ENCODE results near the gene ACBD5.
"Not testable (repeated sequence)": the region's sequence is repeated elsewhere in the genome, so short reads cannot be mapped to it uniquely, and the experiment has no call there.

Gene ACBD5

DNA sequence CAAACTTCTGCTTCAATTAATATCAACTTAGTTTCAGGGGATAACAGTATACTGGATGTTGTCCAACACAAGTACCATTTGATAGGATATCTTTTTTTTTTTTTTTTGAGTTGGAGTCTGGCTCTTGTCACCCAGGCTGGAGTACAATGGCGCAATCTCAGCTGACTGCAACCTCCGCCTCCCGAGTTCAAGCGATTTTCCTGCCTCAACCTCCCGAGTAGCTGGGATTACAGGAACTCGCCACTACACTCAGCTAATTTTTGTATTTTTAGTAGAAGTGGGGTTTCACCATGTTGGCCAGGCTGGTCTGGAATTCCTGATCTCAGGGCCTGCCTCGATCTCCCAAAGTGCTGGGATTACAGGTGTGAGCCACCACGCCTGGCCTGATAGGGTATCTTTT lies 3.1 kb downstream of the ACBD5 start:
- not testable (repeated sequence) for DNase-seq

- DNase-seq = not testable (repeated sequence)
Measured at GRCh38 chr10:27236589-27237128, 3.9 kb downstream of the ACBD5 start.

- no peak for DNase-seq
Measured at GRCh38 chr10:27235706-27236105, 4.9 kb downstream of the ACBD5 start.

GRCh38 chr10:27230022-27230421 lies 10.6 kb downstream of the ACBD5 start:
- DNase-seq = no peak

DNA sequence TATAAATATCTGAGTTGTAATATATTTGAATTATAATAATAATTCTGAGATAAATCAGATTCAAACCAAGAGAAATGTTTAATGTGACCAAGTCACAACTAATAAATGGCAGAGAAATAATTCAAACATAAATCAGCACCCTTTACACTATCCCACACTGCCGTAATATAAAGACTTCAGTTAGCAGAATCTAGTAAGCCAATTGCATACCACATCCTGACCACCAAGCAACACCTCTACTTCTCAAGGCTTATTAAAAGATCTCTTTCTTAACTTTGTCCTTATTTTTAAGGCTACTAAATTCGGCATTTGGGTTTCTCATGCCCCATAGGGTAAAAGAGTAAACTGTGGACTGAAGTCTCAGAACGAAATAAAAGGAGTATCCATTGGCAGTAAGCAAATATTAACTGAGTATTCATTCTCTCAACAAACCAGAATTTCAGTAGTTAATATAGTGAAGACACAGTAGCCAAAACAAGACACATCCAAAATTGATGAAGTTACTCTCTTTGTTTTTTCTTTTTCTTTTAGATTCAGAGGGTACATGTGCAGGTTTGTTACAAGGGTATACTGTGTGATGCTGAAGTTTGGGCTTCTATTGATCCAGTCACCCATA lies 14.8 kb downstream of the ACBD5 start:
- no peak for DNase-seq

GRCh38 chr10:27225011-27225590 lies 15.5 kb downstream of the ACBD5 start:
- DNase-seq = no peak

GRCh38 chr10:27223964-27224363 lies 16.6 kb downstream of the ACBD5 start:
- DNase-seq = peak; percentile 39

- DNase-seq = no peak
Measured at GRCh38 chr10:27207350-27207749, 33.2 kb downstream of the ACBD5 start.

- no peak for DNase-seq
Measured at GRCh38 chr10:27203806-27204205, 36.8 kb downstream of the ACBD5 start.

GRCh38 chr10:27197980-27198620 lies 42.5 kb downstream of the ACBD5 start:
- DNase-seq = no peak

DNA sequence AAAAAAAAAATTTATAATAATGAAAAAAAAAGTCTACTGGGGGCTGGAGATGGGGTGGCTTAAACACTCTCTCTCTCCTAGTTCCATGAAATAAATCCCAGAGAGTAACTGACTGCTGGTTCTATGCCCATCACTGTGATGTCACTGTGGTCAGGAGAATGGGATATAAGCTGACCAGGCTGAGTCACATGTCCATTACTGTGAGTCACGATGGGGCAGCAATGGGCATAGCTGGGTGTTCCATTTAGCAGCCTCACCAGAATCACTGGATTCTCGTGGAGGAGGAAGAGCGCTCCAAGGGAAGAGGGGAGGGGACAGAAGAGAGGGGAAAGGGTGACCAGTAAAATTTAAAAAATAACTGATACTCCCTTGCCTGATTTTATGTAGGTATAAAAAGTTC lies 48.3 kb downstream of the ACBD5 start:
- no peak for DNase-seq

DNA sequence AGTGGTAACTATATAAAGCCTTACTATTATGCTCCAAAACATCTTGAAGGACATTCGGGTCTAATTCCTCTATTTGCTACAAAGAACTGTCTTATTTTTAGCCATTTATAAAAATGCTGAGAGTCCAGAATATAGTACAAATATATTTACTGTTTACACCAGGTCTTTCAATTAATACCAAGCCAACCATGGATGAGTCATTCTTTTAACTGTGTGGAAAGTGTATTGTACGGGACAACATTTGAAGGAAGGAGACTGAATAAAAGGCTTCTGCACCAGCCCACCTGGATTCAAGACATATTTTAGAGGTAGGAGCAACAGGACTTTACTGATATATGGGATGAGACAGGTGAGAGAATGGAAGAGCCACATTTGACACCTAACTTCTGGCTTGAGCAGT lies 50.1 kb downstream of the ACBD5 start:
- no peak for DNase-seq

GRCh38 chr10:27188897-27189296 lies 51.7 kb downstream of the ACBD5 start:
- no peak for DNase-seq

GRCh38 chr10:27188259-27188658 lies 52.3 kb downstream of the ACBD5 start:
- DNase-seq = no peak

- no peak for DNase-seq
Measured at GRCh38 chr10:27169849-27170248, 70.7 kb downstream of the ACBD5 start.

- DNase-seq = no peak
Measured at GRCh38 chr10:27158421-27158820, 82.2 kb downstream of the ACBD5 start.

DNA sequence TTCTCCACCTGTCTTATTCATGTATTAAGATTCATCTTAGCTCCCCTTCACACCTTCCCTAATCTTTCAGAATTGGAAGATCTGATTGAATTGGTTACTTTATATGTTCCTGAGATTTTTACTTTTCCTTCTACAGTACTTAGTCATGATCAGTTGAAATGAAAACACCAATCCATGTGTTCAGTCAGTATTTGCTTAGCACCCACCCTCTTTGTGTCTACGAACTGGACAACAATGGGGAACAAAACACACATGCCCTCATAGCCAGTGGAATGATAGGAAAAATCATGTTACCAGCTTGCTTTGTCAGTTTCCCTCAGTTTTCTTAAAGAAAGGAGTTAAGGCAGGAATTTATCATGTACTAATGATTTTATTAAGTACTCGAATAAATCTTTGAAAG lies 83.4 kb downstream of the ACBD5 start:
- no peak for DNase-seq

DNA sequence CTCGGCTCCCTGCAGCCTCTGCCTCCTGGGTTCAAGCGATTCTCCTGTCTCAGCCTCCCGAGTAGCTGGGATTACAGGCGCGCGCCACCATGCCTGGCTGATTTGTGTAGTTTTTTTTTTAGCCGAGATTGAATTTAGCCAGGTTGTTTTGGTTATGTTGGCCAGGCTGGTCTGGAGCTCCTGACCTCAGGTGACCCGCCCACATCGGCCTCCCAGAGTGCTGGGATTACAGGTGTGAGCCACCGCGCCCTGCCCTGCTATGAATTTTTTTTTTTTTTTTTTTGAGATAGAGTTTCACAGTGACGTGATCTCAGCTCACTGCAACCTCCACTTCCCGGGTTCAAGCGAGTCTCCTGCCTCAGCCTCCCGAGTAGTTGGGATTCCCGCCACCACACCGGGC lies 84.0 kb downstream of the ACBD5 start:
- not testable (repeated sequence) for DNase-seq

DNA sequence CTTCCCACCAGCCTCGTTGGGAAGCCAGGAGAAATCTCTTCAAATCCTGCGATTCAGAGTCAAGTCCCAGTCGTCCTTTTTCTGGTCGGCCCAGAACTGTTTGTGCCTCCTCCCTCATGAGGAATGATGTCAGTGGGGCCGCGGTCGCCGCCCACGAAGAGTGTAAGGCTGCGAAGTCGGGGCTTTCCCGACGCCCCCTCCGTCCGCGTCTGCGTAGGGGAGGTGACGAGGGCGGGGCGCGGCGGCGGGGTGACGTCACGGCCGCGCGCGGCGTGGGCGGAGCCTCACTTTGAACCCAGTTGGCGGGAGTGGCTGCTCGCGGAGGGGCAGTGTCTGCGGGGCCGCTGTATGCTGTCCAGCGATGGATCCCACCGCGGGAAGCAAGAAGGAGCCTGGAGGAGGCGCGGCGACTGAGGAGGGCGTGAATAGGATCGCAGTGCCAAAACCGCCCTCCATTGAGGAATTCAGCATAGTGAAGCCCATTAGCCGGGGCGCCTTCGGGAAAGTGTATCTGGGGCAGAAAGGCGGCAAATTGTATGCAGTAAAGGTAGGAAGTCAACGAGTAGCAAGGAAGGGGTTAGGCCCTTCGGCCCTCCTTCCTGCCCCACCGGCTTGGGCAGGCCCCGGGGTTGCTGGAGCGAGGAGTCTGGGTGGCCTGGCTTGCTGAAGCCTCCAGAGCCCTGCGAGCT lies 85.4 kb downstream of the ACBD5 start, which contains the start of gene MASTL:
Gene MASTL, plus strand, starts transcription at position 287 of the 689 bp plus-strand sequence. Its CDS starts 75 bp downstream, at position 362.
- peak; percentile 90 to 92 for DNase-seq

- no peak for DNase-seq
Measured at GRCh38 chr10:27153845-27154193, 86.8 kb downstream of the ACBD5 start.

DNA sequence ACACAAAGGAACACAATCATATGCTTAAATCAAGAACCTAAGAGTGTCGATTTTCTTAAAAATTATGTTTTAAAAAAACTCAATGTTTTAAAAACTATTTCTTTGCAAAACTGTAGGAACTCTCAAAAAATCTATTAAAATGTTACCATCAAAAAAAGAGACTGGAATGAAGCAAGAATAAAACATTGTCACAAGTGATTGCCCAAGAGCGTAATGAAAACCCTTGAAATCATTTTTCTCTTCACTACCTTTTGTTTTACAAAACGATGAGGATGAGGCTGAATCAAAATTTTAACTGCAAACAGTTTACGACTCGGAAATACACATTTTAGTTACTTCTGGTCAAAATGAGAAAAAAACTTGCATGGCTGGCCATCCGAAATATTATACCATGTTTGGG lies 87.3 kb downstream of the ACBD5 start:
- DNase-seq = no peak

DNA sequence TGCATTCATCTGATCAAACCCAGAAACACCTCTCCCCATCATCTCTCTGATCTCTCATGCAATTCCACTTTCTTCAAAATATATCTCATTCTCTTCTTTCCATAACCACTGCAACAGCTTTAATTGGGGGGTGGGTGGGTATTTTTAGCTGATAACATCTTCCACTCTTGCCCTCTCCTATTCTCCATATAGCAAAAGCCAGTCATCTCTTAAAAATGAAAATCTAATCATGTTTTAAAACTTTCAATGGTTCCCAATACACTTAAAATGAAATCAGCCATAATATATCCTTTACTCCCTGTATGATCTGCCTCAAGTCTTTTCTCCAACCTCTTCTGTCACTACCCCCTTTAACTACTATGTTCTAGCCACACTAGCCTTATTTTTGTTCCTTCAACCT lies 87.9 kb downstream of the ACBD5 start:
- DNase-seq = no peak

- DNase-seq = no peak
Measured at GRCh38 chr10:27150261-27150660, 90.3 kb downstream of the ACBD5 start.

- no peak for DNase-seq
Measured at GRCh38 chr10:27147701-27148100, 92.9 kb downstream of the ACBD5 start.

All from activated CD4-positive, alpha-beta T cell treated with anti-CD3 and anti-CD28 coated beads, Interleukin-2, amount 50 U/mL, for 48 hours (primary cell).